GM18858 (cell line): ENCODE data around the gene DICER1.
"Not testable (repeated sequence)": the region's sequence is repeated elsewhere in the genome, so short reads cannot be mapped to it uniquely, and the experiment has no call there.

Experiments
- ATAC-seq: cut with Tn5 transposase; IDR thresholded peaks from one replicate; pipeline ENCODE4 v1.9.1; 2021; ENCODE audit not compliant: unreplicated experiment

DICER1 gene, protein sequence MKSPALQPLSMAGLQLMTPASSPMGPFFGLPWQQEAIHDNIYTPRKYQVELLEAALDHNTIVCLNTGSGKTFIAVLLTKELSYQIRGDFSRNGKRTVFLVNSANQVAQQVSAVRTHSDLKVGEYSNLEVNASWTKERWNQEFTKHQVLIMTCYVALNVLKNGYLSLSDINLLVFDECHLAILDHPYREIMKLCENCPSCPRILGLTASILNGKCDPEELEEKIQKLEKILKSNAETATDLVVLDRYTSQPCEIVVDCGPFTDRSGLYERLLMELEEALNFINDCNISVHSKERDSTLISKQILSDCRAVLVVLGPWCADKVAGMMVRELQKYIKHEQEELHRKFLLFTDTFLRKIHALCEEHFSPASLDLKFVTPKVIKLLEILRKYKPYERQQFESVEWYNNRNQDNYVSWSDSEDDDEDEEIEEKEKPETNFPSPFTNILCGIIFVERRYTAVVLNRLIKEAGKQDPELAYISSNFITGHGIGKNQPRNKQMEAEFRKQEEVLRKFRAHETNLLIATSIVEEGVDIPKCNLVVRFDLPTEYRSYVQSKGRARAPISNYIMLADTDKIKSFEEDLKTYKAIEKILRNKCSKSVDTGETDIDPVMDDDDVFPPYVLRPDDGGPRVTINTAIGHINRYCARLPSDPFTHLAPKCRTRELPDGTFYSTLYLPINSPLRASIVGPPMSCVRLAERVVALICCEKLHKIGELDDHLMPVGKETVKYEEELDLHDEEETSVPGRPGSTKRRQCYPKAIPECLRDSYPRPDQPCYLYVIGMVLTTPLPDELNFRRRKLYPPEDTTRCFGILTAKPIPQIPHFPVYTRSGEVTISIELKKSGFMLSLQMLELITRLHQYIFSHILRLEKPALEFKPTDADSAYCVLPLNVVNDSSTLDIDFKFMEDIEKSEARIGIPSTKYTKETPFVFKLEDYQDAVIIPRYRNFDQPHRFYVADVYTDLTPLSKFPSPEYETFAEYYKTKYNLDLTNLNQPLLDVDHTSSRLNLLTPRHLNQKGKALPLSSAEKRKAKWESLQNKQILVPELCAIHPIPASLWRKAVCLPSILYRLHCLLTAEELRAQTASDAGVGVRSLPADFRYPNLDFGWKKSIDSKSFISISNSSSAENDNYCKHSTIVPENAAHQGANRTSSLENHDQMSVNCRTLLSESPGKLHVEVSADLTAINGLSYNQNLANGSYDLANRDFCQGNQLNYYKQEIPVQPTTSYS (N-terminal part only)

DNA sequence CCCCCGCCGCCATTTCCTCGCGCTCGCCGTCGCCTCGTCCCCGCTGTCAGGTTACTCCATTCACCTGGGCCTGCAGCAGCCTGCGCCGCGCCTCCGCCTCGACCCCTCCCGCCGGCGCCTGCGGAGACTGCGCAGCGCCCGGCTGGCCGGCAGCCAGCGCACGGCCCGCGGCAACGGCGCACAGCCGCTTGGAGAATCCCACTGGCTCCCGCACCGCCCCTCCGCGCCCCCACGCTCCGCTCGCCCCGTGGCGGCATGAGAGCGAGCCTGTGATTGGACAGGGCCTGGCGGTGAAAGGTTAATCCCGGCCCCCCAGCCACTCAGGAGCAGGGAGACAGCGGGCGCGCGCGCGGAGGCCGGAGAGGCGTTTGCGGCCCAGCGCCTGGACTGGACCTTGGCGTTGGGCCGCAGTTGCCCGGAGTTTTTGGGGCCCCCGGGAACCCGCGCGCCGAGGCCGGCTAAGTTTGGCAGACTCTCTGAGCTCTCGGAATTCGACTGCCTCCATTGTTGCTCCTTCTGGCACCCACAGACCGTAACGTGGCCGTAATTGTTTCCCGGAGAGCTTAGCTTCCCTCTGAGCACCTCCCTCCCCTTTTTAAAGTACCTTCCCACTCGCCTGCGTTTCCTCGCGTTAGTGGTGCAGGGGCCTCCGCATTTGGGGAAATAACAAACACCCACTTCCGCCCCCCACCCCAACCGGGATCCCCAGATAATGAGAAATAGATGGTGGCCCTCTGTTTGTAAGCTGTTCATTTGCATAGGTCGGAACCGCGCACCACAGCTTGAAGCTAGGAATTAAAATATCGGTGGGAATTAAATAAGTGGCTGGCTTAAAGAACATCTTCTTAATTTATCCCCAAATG is at the start of gene DICER1:
Gene DICER1 (minus strand): TSS at position 203 of the 863 bp plus-strand sequence. CDS start 24,071 bp downstream, outside the sequence.
- ATAC-seq: peak; percentile 65

DNA sequence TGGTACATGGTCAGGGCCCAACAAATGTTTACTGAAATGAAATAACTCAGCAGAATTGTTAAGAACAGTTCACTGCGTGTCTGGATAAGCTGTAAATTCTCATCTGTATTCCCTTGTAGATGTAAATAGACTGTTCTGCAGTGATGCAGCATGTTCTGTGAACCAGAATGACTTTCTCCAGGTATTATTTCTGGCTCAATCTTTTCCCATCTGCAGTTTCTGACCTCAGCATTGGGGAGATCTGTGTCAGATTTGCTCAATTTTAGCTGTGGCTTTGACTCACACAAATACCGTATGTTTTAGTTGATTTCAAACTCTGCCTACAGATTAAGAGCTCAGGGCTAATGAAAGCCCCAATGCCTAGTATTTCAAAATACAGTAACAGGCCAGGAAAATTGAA is 49.2 kb upstream of the DICER1 start:
- no peak for ATAC-seq

DNA sequence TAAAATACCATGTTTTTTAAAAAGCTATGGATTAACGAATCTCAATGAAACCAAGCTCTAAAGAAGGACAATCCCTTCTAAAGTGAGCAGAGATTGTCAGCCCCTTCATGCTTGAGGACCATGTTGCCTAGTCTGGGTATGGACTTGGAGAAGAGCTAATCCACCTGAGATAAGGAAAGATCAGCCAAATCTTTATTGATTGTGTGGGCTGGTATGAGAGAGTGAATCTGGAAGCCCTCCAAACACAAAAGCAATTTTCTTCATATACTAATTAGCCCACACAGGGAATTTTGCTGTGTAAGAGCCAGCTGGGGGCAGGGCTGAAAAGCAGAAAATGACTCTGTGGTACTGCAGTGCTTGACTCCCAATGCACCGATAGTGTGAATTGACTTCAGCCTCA is 47.4 kb upstream of the DICER1 start:
- no peak for ATAC-seq

DNA sequence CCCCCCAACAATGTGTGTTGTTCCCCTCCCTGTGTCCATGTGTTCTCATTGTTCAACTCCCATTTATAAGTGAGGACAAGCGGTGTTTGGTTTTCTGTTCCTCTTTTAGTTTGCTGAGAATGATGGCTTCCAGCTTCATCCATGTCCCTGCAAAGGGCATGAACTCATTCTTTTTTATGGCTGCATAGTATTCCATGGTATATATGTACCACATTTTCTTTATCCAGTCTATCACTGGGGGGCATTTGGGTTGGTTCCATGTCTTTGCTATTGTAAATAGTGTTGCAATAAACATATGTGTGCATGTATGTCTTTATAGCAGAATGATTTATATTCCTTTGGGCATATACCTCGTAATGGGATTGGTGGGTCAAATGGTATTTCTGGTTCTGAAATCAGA is 44.4 kb upstream of the DICER1 start:
- not testable (repeated sequence) for ATAC-seq

DNA sequence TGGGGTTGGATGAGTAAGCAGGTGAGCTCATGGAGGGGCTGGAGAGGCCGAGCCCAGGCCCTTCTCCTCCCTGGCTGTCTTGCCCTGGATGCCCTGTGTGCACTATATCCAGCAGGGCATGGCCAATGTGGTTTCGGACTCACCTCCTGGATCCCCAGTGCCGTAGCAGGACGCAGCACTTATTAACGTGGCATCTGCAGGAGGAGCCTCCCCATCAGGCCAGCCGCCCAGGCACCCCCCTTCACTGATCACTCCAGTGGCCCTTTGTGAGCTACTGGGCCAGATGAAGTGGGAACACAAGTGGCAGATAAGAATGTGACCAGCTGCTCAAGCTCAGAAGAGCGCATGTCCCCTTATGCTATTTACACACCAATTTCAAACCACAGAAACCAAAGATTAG is 43.1 kb upstream of the DICER1 start:
- ATAC-seq: no peak

DNA sequence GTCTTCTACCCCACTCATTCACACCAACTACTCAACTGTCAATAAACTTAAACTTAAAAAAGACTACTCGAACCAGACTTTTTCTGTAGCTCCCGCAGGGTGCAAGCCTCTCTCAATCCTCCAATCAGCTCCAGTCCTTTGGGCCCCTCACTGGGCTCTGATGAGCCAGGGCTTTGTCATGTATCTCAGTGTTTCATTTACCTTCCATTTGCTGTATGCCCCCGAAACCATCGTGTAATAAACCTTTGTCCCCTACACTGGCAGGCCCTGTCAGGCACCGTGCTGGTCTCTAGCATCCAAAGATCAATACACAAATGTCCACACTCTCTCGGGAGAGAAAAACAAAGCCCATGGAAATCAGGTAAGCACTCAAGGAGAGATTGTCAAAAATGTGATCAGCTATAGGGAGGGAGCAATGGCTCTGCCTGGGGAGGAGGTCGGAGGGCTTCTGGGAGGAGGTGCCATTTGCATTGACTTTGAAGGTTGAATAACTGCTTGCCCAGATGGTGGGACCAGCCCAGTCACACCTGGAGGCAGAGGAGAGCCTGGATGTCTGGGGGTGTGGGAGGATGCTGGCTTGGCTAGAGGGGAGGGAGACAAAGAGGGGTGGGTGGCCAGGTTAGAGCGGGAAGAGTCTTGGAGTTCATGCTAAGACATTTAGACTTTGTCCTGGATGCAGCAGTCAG is 42.1 kb upstream of the DICER1 start:
- ATAC-seq: no peak

DNA sequence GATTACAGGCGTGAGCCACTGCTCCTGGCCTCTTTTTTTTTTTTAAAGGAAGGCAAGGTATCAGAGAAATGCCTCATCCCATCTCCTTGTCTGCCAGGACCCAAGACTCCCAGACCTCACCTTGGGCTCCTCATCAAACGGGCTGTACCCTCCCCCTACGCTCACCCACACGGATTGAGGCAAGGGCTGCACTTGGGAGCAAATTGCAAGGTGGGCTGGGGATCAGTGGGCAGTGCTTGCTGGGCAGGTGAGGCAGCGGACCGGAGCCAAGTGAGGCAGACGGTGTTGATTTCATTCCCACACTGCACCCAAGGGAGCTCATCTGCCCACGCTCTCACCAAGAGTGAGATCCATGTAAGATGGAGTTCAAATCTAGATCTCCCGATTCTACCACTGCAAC is 41.0 kb upstream of the DICER1 start:
- ATAC-seq: no peak

DNA sequence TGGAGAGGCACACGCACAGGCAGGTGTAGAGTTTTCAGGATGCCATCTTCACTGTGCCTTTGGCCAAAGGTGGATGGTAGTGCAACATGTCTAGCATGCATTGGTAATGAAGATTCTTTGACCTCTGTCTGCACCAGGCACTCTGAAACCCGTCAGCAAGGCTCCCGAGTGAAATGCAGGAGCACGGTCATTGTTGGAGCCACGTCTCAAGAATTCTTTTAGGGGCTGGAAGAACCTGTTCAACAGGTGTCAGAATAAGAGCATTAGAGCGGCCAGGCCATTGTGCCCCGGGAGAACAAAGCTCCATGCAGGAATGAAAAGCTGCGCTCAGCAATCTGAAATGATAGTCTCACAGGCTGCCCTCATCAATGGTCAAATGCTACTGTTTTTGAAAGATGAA is 40.2 kb upstream of the DICER1 start:
- no peak for ATAC-seq

DNA sequence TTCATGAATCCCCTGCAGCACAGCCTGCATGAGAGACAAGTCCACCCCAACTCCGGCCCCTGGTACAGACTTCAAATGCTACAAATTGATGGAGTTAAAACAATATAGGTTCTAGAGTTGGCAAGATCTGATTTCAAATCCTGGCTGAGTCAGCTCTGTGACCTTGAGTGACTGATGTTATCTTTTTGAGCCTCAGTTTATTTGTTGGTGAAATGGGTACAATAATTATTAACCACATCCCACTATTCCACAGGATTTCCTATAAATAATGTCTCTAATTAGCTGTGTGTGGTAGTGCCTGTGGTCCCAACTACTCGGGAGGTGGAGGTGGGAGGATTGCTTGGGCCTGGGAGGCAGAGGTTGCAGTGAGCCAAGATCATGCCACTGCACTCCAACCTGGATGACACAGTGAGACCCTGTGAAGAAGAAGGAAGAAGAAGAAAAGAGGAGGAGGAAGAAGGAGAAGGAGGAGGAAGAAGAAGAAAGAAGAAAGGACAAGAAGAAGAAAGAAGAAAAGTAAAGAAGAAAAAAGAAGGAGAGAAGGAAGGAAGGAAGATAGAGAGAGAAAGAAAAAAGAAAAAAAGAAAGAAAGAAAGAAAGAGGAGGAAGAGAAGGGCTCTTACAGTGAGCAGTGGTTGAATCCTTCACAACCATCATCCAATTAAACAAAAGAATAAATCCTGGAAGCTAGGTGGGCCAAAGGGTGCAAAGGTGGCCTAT is 39.7 kb upstream of the DICER1 start:
- no peak for ATAC-seq

DNA sequence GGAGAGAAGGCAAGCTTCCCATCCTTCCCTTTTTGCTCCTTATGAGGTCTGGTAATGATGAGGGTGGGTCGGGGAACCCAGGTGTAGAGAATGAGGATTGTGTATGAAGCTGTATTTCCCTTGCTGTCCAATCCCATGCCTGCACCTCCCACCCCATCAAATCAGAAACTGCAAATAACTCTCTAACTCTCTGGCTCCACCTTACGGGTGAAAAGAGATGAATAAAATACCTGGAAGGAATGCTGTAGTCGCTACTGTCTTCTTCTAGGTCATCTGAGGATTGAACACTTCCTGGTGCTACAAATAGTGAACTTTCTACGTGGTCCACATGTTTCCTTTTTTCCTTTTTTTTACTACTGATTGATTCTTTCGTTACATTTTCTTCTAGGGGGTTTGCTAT is 38.9 kb upstream of the DICER1 start:
- ATAC-seq: no peak

DNA sequence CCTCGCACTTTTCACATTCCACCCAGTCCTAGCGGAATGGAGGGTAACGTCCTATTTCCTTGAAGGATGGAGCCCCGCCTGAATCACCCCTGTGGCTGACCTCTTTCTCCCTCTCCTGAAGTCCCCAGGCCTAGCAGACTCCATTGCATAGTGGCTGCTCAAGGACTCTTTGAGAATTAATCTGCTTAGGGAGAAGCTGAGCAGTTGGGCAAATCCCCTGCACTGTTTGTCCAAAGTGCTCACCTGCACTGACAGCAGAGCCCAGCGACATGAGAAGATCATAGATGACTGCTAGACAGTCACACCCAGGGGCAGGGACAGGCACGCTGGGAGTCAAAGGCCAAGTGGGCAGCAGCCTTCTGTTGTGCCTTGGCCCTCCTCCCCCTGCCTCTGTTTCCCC is 37.7 kb upstream of the DICER1 start:
- ATAC-seq: no peak

DNA sequence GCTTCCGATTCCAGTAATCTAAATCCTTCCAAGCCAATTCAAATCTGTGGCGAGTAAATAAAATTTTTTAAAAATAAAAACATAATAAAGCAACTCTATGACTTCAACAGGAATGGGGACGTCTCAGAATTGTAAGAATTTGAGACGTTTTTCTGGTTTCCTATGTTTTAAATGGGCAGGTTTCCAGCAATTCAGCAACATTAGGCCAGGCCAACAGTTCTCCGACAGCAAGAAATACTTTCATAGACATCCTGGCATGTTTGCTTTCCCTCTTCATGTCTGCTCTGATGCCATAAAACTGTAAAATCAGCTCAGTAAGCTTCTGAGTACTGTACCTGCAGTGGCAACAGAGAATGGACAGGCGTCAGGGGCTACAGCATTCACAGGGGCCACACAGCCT is 35.8 kb upstream of the DICER1 start:
- no peak for ATAC-seq

DNA sequence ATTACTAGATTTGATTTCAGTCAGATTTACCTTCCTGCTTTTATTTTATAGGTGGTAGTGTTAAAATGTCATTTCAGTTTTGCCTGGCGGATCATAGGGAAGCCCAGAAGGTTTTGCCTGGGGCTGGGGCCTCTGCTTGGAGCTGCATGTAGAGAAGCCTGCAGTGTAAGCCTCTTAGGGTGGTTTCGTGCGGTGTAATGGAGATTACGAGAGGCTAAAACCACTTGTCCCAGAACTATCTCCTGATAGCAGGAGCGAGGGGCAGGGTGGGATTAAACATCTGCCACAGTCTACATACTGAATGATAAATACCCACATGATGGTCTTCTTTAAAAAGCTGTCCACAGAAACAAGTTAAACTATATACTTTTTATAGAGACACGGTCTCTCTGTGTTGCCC is 35.0 kb upstream of the DICER1 start:
- no peak for ATAC-seq

DNA sequence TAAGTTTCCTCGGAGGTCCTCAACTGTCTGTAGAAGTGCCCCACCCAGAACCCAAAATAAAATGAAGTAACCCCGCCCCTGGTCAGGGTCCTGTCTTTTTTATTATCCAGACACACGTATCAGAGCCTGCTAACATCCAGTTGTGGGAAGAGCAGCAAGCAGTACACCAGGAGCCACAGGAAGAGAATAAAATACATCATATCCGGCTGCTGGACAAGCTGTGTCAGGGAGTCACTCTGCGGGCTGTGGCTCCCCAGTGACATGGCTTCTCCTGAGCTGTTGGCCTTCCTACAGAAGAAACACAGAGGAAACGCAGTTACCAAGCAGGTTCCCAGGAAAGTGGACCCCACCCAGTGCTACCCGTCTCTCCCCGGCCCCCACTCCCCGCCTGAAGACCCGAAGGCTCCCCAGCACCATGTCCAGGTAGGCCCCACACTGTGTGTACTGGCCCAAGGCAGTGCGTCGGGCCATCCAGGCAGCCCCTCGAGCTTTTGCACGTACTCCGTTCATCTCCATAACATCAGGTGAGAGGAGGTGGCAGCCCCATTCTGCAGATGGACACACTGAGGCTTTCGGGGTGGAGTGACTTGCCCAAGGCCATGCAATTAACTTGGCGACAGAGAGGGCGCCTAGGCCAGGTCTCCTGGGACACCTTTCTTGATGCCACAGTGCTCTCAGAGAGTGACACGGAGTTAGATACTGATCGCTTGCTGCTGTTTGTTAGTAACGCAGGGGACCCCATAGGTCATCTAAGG is 34.3 kb upstream of the DICER1 start:
- no peak for ATAC-seq

DNA sequence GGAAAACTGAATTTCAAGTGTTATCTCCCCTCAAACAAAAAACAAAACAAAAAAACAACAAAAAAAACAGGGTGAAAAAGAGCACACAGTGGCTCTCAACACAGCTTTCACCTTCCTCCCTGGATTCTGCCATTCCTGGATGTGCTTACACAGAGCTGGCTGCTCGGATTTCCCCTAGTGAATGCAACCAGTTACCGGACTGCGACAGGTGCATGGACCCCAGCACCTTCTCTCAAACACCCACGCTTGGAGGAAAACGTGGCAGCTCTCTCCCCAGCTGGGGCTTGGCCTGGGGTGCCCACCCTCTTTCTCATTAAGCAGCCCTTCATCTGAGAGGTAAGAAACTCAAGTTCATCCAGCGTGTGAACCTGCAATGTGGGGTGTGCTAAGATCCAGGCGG is 33.5 kb upstream of the DICER1 start:
- ATAC-seq: no peak

DNA sequence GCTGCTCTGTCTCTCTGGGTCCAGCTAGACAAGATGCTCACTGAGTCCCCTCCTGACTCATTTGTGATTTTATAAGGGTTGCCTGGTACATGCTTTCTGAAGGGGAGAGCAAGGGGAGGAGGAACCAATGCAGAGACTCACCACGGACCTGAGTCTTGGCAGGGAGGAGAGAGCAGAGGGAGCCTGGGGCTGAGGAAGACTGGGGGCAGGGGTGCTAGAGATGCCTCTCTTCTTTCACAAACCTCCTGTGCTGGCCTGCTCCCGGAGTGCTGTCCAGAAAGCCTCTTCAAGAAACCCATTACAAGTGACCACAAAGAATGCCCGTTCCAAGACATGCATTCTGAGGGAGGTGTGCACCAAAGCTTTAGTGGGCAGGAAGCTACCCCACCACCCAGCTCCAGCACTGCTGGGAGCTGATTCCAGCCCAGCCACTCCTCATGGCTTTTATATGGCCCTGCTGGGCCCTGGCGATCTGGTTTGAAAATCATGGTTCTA is 33.1 kb upstream of the DICER1 start:
- no peak for ATAC-seq

DNA sequence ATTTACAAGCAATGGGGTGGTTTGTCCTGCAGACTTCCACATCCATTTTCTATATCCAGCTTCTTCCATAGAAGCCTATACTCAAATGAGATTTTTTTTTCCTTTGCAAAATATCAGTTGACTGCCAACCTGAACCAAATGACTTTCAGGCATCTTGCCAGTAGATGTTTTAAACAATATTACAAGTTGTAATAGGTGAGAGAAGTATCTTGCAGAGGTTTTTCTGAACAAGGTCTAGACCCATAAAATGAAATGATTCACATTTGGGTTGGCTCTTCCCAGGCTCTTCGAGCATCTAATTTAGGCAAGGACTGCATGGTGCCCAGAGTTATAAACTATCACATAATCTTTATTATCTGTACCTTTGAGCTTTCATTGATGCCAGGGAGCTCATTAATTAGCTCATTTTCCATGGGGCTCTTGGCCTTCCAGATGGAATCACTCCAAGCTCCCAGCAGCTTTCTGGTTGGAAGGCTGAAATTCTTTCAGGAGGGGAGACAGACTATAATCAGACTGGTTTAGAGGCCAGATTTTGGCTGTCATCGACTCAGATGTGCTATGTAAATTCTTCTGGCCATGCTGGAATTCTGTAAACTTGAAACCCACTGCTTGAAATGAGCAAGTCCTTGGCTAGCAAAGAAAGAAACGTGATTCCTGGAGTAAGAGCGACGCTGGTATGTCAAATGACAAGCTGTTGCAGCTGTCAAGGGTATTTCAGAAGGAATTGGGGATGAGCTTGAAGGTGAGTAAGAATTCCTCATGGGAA is 32.2 kb upstream of the DICER1 start:
- no peak for ATAC-seq

DNA sequence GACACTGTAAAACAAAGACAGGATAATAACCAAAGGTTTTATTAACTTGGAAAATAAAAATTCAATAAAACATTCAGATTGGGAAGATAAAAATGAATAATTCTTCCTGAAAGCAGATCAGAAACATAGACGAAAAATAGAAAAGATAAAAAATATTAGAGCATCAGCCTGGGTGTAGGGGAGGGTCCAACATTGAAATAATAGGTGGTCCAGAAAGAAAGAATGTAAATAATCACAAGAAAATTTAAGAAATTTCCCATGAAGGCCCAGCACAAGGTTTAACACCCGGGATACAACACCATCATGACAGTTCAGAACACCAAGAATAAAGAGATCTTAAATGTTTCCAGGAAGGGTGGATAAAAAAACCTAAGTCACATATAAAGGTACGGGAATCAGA is 31.1 kb upstream of the DICER1 start:
- ATAC-seq: no peak
